Measurements from ENCODE around the gene BMPR2.
"Not testable (repeated sequence)": the region's sequence is repeated elsewhere in the genome, so short reads cannot be mapped to it uniquely, and the experiment has no call there.

BMPR2 gene

GRCh38 chr2:202373490-202373889, 2.6 kb upstream of the BMPR2 start:
- H3K27ac ChIP-seq = no peak overlapping the region
- DNase-seq (ENCODE audit: low spot score) = no peak
- no peak for TF ChIP-seq CTCF (conservative IDR thresholded peaks at IDR 0.05; ENCODE audit: low read depth)
- ChIA-PET CTCF (no interaction called here), POLR2A (ENCODE audit: low non-redundant PET) (no interaction called here)

GRCh38 chr2:202374383-202374782, 1.7 kb upstream of the BMPR2 start:
- POLR2A ChIA-PET (ENCODE audit: low non-redundant PET); DNase-seq (ENCODE audit: low spot score); CTCF ChIA-PET: not testable (repeated sequence)
- H3K27ac ChIP-seq = peak overlapping the region; percentile 98

DNA sequence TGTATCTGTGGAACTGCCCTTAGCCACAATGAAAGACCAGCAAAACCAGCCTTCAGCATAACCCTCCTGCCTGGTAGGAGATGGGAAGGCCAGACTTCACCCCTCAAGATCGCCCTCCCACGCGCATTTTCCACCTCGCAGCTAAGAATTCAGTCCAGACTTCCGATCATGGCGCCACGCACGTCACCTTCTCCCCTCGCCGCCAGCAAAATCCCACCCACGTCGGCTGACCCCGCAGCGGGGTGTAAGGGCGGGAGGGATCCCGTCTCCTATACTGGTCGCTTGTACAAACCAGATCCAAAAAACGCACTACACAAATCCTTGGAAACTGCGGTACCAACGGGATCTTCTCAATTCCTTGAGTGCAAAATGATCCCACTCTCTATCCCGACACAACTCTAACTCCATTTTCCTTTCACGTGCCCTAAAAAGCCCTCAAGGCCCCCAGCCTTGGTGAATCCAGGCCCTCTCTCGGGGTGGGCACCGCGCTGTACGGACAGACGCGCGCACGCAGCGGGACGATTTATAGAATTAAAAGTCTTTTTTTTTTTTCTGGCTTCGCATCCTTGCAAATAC, 1.0 kb upstream of the BMPR2 start:
- no peak for DNase-seq (ENCODE audit: low spot score)
- ChIA-PET POLR2A (ENCODE audit: low non-redundant PET) (no interaction called here), CTCF (no interaction called here)
- no peak for TF ChIP-seq CTCF (conservative IDR thresholded peaks at IDR 0.05; ENCODE audit: low read depth)
- H3K27ac ChIP-seq = peak overlapping the region; percentile 98

DNA sequence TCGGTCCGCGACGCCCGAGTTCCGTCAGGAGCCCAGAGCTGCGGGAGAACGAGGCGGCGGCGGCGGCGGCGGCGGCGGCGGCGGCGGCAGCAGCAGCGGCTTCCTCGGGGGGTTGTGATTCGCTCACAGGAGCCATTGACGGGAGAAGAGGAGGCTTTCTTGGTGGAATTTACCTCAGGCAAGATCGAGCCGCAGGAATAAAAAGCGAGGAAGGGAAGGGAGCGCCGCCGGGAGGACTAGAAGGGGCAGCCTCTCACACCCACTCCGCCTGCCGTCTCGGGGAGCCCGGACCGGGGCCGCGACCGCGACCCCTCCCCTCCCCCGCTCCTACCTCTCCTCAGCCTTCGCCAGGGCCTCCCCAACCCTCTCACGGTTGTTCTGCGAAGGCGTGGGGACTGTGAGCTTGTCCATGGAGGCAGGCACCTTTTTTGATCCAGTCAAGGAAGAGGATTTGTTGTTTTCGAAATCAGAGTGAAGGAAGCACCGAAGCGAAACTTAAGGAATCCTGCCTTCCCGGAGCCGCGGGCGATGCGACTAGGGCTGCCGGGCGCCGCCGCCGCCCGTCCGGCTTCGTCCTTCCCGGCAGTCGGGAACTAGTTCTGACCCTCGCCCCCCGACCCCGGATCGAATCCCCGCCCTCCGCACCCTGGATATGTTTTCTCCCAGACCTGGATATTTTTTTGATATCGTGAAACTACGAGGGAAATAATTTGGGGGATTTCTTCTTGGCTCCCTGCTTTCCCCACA, 506 bp downstream of the BMPR2 start:
- H3K27ac ChIP-seq = peak overlapping the region; percentile 98
- ChIA-PET CTCF (interaction anchor here (0.7 to 1.0 kb wide), 2 partner anchors 105 to 1090 kb away, joined by 3 read pairs; no protein-coding TSS in a partner anchor), POLR2A (ENCODE audit: low non-redundant PET) (interaction anchor here (0.5 kb wide), 1 partner anchor 62 kb away, joined by 10 read pairs; no protein-coding TSS in a partner anchor)

DNA sequence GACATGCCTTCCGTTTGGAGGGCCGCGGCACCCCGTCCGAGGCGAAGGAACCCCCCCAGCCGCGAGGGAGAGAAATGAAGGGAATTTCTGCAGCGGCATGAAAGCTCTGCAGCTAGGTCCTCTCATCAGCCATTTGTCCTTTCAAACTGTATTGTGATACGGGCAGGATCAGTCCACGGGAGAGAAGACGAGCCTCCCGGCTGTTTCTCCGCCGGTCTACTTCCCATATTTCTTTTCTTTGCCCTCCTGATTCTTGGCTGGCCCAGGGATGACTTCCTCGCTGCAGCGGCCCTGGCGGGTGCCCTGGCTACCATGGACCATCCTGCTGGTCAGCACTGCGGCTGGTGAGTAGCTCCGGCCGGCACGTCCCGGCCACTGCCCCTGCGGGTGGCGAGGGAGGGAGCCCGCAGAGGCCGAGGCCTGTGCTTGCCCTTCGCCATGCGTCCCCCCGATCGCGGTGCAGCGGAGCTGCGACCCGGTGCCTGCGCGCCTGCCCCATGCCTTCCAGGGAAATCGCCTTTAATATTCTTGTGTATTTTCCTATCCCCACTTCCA, 1.2 kb downstream of the BMPR2 start:
- peak overlapping the region; percentile 98 for H3K27ac ChIP-seq
- ChIA-PET POLR2A (ENCODE audit: low non-redundant PET) (no interaction called here), CTCF (interaction anchor here (0.7 to 1.0 kb wide), 3 partner anchors 98 to 1090 kb away, joined by 3 read pairs; no protein-coding TSS in a partner anchor)
- peak; percentile 13 for DNase-seq (ENCODE audit: low spot score)
- no peak for TF ChIP-seq CTCF (conservative IDR thresholded peaks at IDR 0.05; ENCODE audit: low read depth)

More for the DNA sequence above, 506 bp downstream of the BMPR2 start:
- peak; percentile 33 for DNase-seq (ENCODE audit: low spot score)
- TF ChIP-seq CTCF (conservative IDR thresholded peaks at IDR 0.05; ENCODE audit: low read depth) = no peak

DNA sequence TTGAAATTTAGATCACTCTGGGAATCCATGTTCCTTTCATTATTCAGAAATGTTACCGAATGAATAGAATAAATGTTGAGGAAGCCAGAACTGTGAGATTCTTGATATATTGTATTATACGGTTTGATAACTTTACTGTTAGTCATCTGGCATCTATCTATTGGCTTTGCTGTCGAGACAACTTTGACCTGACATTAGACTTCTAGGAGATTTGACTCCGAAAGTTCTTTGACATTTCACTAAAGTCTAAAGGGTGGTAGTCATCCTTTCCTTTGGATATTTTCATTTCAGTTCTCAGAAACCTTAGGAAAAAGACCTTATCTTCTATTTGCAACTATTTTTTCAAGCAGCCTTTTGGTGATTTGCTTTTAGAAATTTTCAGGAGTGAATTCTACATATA, 1.9 kb downstream of the BMPR2 start:
- CTCF ChIA-PET = interaction anchor here (0.7 to 1.0 kb wide), 3 partner anchors 71 to 104 kb away, joined by 3 to 4 read pairs (median 3); no protein-coding TSS in a partner anchor
- no peak for TF ChIP-seq CTCF (conservative IDR thresholded peaks at IDR 0.05; ENCODE audit: low read depth)
- DNase-seq (ENCODE audit: low spot score) = no peak
- POLR2A ChIA-PET (ENCODE audit: low non-redundant PET) = no interaction called here
- no peak overlapping the region for H3K27ac ChIP-seq

All from RWPE1 (cell line).